ENCODE results near the gene ITGB8.

Gene ITGB8

DNA sequence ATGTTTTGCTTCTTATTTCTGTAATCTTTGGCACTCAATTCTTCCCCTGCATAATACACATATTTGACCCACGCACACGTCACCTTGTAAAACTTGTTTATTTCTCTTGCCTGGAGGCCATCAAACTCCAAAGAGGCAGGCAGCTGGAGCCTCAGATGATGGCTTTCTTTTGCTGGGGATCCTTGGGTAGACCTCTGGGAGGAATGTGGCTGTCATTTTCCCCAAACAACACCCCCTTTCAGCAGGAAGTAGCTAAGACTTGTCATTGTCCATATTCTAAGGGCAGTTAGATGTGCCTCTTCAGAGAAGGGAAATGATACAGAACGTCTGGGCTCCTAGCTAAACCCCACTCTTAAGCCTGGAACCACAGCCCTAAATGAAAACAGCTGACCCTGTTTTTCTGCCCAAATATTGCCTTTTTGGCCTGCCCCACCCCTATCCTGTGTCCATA lies 111.3 kb downstream of the ITGB8 start:
- H3K4me3 ChIP-seq (ENCODE audit: low read length) = no peak overlapping the region
- no peak for DNase-seq (ENCODE audit: low read depth, low spot score)

DNA sequence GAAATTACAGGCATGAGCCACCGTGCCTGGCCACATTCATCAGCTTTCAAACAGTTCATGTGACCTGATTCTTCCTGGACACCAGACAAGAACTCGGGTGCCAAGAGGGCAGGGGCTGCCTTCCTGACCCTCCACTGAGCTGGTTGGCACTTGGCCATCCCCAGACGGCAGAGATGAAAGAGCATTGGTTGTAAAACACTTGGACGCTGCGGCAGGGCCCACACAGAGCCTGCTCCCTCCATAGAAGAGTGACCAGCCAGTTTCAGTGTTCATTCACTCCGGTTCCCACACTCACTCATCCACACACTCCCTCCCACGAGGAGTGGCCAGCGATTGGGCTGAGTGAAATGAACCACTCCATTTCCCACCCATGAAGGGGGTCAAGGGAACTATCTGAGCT lies 112.3 kb downstream of the ITGB8 start:
- DNase-seq (ENCODE audit: low read depth, low spot score) = no peak
- no peak overlapping the region for H3K4me3 ChIP-seq (ENCODE audit: low read length)

DNA sequence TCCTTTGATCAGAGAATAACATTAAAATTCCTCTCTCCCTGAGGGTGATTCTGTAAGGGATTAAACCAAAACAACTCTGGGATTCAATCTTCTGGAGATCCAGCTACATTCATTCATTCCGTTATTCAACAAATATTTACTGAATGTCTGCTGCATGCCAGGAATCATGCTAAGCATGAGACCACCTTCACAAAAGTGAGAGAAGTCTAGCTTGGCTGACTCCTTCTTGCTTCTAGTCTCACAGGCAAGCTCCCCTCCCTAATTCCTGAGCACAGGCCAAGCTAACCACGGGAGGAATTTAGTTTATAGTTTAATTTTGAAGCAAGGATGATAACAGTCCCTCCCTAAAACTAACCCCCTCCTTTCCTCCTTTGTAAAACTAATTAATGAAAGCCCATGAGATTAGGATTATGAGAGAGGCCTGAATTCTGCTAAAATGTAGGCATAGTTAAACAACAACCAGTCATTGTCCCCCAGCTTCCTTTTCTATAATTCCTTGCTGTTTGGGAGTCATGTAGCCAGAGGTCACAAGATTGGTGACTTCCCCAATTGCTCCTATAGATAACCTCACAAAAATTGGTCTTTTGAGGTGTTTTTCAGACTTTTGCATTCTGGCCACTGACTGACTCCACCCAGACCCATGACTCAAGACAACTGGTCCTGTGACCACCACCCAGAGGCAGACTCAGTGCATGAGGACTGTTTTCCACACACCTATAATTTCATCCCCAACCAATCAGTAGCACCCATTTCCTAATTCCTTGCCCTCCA lies 113.5 kb downstream of the ITGB8 start:
- no peak for DNase-seq (ENCODE audit: low read depth, low spot score)
- no peak overlapping the region for H3K4me3 ChIP-seq (ENCODE audit: low read length)

DNA sequence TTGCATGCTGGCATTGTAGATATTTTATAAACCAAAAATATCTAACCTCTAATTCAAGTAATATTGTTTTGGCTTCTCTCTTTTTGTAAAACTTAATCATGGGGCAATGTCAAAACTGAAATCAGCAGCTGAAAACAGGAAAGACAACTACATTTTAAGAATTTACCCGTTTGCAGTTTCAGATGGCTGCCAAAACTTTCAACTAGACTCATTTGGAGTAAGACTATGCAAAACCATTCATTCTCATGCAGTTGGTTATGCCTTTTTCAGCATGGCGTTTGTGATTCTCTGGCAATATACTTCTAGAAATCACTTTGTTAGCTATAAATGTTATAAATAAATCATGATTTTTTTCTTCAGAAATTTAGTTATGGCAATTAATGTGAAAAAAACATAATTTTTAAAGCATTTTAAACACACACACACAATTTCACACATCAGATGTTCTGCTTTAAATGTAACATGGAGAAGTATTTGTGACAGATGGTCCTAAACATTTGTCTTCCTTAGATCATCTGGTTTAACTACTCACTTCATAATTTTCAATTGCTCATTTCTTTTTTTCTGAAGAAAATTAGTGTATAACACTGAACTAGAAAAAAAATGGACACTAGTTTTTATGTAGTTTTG lies 116.4 kb downstream of the ITGB8 start:
- H3K4me3 ChIP-seq (ENCODE audit: low read length) = no peak overlapping the region
- no peak for DNase-seq (ENCODE audit: low read depth, low spot score)

DNA sequence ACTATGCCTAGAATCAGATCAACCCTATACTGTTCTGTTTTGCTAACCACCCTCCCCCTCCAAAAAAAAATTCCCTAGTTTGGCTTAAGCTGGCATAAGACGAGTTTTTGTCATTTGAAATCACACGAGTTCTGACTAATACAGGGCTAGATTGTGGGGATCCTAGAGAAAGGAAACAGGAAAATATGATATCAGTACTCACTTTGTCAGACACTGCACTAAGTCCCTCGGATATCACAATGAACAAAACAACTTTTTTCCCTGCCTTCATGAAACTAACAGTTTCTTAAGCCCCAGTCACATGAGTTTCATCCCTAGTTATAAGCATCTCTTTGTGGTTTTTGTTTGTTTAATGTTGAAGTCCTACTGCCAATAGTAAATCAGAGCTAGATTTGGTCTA lies 118.5 kb downstream of the ITGB8 start:
- no peak overlapping the region for H3K4me3 ChIP-seq (ENCODE audit: low read length)
- DNase-seq (ENCODE audit: low read depth, low spot score) = no peak

DNA sequence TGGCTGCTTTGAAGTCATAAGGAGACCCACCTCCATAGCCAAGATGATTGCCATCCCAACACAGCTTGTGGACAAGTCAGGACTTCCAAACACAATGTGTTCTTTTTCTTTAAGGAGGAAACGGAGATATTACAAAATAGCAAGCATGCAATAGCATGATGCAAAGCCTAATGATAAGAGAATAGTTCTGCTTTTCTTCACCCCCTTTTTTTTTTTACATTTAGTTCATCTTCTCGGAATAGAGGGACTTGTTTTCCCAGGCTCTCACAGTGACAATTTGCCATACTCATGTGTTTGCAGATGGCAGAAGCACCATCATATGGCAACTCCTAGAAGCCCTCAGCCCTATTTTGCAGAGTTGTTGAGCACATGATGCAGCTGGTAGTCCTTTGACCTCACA lies 119.8 kb downstream of the ITGB8 start:
- no peak for DNase-seq (ENCODE audit: low read depth, low spot score)

DNA sequence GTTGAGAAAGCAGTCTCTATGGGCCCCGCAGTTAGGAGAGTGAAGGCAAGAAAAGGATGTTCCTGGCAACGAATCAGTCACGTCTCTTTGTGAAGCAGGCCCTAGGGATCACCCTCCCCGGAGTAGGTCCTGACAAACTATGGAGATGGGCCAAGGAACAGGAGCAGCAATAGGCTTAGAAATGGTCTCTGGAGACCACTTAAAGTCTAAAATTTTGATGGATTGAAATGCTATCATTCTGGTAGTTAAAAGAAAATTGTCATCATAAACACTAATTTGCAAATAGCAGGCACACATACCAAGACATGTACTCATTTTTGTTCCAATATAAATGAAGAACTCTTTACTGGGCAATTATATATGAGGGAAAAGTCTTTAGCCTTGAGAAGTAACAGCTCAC lies 123.5 kb downstream of the ITGB8 start:
- H3K4me3 ChIP-seq (ENCODE audit: low read length) = no peak overlapping the region
- no peak for DNase-seq (ENCODE audit: low read depth, low spot score)

More for the DNA sequence above, 119.8 kb downstream of the ITGB8 start:
- H3K4me3 ChIP-seq (ENCODE audit: low read length) = no peak overlapping the region

DNA sequence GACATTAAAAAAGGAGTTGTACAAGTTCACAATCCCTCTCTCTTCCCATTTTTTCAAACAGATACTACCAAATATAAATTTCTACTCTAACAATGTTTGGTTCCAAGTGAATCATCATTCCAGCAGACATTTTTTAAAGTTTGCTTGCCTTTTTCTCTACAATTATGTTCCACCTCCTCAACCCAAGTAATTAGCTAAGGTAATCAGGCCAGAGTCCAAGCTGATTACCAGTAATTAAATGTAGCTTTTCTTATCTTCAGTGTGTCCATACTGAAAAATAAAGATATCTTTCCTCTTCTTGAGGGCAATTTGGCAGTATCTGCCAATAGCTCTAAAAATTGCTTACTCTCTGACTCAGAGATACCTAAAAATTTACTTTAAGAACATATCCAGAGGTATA lies 126.0 kb downstream of the ITGB8 start:
- no peak overlapping the region for H3K4me3 ChIP-seq (ENCODE audit: low read length)
- no peak for DNase-seq (ENCODE audit: low read depth, low spot score)

DNA sequence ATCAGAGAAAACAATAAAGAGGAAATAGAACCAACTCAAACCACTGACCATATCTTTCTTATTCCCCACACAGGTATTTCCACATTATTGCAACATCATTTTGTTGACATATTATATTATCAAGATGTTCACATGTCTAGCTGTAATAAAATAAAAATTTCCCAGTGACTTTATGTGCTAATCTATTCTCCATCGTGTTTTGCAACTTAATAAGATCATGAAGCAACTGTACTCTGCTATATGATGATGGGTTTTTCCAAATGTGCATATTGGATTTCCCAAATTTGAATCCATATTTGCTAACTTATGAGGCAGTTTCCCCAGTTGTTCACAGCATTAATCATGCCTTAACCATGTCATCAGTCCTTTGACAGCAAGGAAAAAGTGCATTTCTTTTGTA lies 127.8 kb downstream of the ITGB8 start:
- DNase-seq (ENCODE audit: low read depth, low spot score) = no peak
- H3K4me3 ChIP-seq (ENCODE audit: low read length) = no peak overlapping the region

DNA sequence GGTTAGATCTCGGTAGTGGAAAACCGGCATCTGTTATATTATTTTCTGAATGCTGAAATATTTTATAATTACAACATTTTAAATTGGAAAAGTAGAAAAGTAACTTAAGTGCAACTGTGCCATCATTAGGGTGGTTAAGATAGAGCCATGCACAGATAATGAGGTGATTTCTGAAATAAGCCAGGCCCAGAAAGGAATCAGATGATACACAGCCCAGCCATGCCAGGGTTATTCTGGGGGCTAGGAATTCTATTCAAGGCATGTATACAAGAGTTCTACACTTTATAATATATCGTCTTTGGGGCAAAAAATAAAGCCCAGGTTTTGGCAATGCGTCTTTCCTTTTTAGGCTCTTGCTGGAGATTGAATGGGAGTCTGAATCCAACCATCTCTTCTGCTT lies 128.7 kb downstream of the ITGB8 start:
- no peak overlapping the region for H3K4me3 ChIP-seq (ENCODE audit: low read length)
- DNase-seq (ENCODE audit: low read depth, low spot score) = no peak

DNA sequence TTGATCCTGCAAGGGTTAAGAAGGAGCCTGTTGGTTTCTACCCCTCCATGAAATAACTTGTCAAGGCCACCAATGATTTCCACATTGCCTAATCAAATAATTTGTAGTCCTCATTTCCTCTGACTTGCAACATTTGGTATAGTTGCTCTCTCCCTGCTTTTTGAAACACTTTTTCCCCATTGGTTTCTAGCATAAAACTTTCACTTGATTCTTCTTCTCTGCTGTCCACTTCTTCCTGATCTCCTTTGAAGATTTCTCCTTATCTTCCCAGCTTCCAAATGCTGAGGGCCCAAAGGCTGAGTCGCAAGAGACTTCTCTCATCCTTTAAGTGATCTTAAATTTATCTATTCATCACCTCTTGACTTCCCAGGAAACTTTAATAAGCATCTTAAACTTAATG lies 134.2 kb downstream of the ITGB8 start:
- DNase-seq (ENCODE audit: low read depth, low spot score) = no peak
- H3K4me3 ChIP-seq (ENCODE audit: low read length) = no peak overlapping the region

All from Jurkat, Clone E6-1 (cell line).